ENCODE results near the gene GPATCH2L. TPM values are rescaled to one million over a fixed set of nuclear protein-coding genes. Genes with fewer than 3 reads are reported as not detected.
A peak's percentile ranks its signal among the peaks of the same experiment; 100 is the strongest.

Gene GPATCH2L
- total RNA-seq, 2 donors from 2014 or later = 111 to 116 TPM

DNA sequence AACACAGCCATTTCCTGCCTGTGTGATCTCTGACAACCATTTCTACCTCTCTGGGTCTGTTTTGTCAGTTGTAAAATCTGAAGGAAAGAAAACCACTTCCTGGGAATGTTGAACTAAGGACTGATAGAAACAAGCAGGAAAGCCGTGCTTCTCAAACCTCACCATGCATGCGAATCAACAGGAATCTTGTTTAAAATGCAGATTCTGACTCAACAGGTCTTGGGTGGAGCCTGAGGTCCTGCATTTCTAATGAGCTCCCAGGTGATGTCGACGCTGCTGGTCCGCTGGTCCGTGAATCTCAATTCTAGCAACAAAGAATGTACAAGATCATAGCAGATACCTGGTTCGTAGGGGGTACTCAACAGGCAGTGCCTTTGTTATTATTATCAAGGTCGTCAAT lies 38.0 kb upstream of the GPATCH2L start:
- H3K4me3 ChIP-seq (ENCODE audit: low read length) = no peak overlapping the region
- Mint-ChIP-seq H3K27ac (peak overlapping the region; percentile 80), H3K4me3 (peak overlapping the region; percentile 4), H3K4me1 (peaks cover 25% of the 10 kb centered on the region), H3K27me3 (ENCODE audit: insufficient read depth) (peaks cover 8% of the 10 kb centered on the region), H3K9me3 (peaks cover 2% of the 10 kb centered on the region), H3K36me3 (ENCODE audit: low read depth) (no peaks in the 10 kb centered on the region)
- WGBS, 2 experiments (ENCODE audit: insufficient coverage in 1 of 2, insufficient read length in 1 of 2) = 55 to 67% methylated on average over 8 of the region's 8 CpGs
- H3K9me3 ChIP-seq (ENCODE audit: control insufficient read depth, low read length) = no peaks in the 10 kb centered on the region
- TF ChIP-seq, protein P1, sequence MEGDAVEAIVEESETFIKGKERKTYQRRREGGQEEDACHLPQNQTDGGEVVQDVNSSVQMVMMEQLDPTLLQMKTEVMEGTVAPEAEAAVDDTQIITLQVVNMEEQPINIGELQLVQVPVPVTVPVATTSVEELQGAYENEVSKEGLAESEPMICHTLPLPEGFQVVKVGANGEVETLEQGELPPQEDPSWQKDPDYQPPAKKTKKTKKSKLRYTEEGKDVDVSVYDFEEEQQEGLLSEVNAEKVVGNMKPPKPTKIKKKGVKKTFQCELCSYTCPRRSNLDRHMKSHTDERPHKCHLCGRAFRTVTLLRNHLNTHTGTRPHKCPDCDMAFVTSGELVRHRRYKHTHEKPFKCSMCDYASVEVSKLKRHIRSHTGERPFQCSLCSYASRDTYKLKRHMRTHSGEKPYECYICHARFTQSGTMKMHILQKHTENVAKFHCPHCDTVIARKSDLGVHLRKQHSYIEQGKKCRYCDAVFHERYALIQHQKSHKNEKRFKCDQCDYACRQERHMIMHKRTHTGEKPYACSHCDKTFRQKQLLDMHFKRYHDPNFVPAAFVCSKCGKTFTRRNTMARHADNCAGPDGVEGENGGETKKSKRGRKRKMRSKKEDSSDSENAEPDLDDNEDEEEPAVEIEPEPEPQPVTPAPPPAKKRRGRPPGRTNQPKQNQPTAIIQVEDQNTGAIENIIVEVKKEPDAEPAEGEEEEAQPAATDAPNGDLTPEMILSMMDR (conservative IDR thresholded peaks at IDR 0.05) = no peak
- H3K9ac ChIP-seq (ENCODE audit: extremely low read depth, low read length, poor library complexity, severe bottlenecking) = no peak overlapping the region
- no peak overlapping the region for H3K27ac ChIP-seq (ENCODE audit: low read depth, low read length)
- no peaks in the 10 kb centered on the region for H3K27me3 ChIP-seq (ENCODE audit: control insufficient read depth, insufficient read depth, low read length, poor library complexity, severe bottlenecking)
- DNase-seq = peak; percentile 70
- H3K36me3 ChIP-seq (ENCODE audit: control insufficient read depth, insufficient read depth, low read length) = no peaks in the 10 kb centered on the region
- no peaks in the 10 kb centered on the region for H3K4me1 ChIP-seq (ENCODE audit: control insufficient read depth, insufficient read depth, low read length)

DNA sequence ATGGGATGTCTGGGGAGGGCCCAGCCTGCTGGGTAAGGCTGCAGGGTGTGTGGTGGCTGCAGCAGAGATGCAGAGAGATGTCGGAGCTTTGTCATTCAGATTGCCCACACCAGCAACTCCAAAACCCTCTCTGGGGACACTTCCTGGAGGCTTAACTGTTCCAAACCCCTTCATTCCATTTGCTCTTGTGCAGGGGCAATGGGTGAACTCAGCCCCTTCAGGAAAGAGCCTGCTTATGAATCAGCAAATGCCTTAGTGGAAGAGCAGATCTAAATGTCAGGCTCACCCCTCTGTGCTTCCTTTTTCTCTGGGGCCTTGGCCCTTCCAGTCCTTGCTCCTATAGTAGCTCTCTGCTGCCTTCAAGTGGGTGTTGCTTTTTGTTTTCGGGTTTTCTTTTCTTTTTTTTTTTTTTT lies 36.7 kb upstream of the GPATCH2L start:
- Mint-ChIP-seq H3K36me3 (ENCODE audit: low read depth) (no peaks in the 10 kb centered on the region), H3K4me3 (no peak overlapping the region), H3K4me1 (peaks cover 25% of the 10 kb centered on the region), H3K27ac (no peak overlapping the region), H3K9me3 (no peaks in the 10 kb centered on the region), H3K27me3 (ENCODE audit: insufficient read depth) (peaks cover 8% of the 10 kb centered on the region)
- H3K9me3 ChIP-seq (ENCODE audit: control insufficient read depth, low read length) = no peaks in the 10 kb centered on the region
- no peaks in the 10 kb centered on the region for H3K27me3 ChIP-seq (ENCODE audit: control insufficient read depth, insufficient read depth, low read length, poor library complexity, severe bottlenecking)
- TF ChIP-seq, protein P1 (conservative IDR thresholded peaks at IDR 0.05) = peak; percentile 56
- H3K9ac ChIP-seq (ENCODE audit: extremely low read depth, low read length, poor library complexity, severe bottlenecking) = no peak overlapping the region
- H3K4me3 ChIP-seq (ENCODE audit: low read length) = no peak overlapping the region
- no peaks in the 10 kb centered on the region for H3K36me3 ChIP-seq (ENCODE audit: control insufficient read depth, insufficient read depth, low read length)
- H3K27ac ChIP-seq (ENCODE audit: low read depth, low read length) = no peak overlapping the region
- H3K4me1 ChIP-seq (ENCODE audit: control insufficient read depth, insufficient read depth, low read length) = no peaks in the 10 kb centered on the region
- 88% methylated on average over 1 of the region's 2 CpGs; no CpG with 5 or more reads in 1 of the 2 experiments for WGBS, 2 experiments (ENCODE audit: insufficient coverage in 1 of 2, insufficient read length in 1 of 2)
- peak; percentile 71 for DNase-seq

DNA sequence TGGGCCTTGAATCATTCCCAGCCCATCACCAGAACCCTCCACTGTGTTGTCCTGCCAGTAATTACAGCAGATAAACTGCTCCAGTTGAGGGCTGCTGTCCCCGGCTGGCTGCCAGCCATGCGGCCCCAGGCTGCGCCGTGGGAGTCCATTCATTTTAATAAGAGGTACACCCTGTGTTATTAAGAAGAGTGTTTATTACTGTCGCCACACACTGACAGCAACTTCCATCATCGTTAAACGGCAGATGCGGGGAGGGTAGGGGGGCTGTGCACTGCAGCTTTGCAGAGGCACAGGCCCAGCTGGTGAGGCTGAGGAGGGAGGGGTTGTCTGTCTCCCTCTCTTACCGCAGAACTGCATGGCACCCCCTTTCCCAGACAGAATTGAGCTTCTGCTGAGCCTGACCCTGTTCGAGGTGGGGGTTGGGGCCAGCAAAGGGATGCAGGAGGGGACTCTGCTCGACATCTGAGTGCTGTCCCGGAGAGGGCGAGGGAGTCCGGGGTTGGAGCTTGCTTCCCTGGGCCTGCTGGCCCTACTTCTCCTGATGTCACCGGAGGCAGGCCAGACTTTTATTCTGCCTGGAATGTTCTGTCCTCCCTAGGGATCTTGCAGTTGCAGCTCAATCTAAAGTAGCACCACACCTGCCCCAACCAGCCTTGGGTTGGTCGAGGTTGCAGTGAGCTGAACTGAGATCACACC lies 33.8 kb upstream of the GPATCH2L start:
- H3K27ac ChIP-seq (ENCODE audit: low read depth, low read length) = peak overlapping the region; percentile 38
- H3K4me3 ChIP-seq (ENCODE audit: low read length) = no peak overlapping the region
- no peak for DNase-seq
- peaks cover 22% of the 10 kb centered on the region for H3K4me1 Mint-ChIP-seq
- 79 to 85% methylated on average over 10 to 16 of the region's 16 CpGs for WGBS, 2 experiments (ENCODE audit: insufficient coverage in 1 of 2, insufficient read length in 1 of 2)
- no peak overlapping the region for H3K4me3 Mint-ChIP-seq
- no peaks in the 10 kb centered on the region for H3K36me3 ChIP-seq (ENCODE audit: control insufficient read depth, insufficient read depth, low read length)
- TF ChIP-seq, protein P1 (conservative IDR thresholded peaks at IDR 0.05) = no peak
- no peak overlapping the region for H3K9ac ChIP-seq (ENCODE audit: extremely low read depth, low read length, poor library complexity, severe bottlenecking)
- no peaks in the 10 kb centered on the region for H3K27me3 ChIP-seq (ENCODE audit: control insufficient read depth, insufficient read depth, low read length, poor library complexity, severe bottlenecking)
- H3K27me3 Mint-ChIP-seq (ENCODE audit: insufficient read depth) = peaks cover 5% of the 10 kb centered on the region
- no peaks in the 10 kb centered on the region for H3K9me3 ChIP-seq (ENCODE audit: control insufficient read depth, low read length)
- no peaks in the 10 kb centered on the region for H3K9me3 Mint-ChIP-seq
- no peaks in the 10 kb centered on the region for H3K4me1 ChIP-seq (ENCODE audit: control insufficient read depth, insufficient read depth, low read length)
- H3K36me3 Mint-ChIP-seq (ENCODE audit: low read depth) = no peaks in the 10 kb centered on the region
- H3K27ac Mint-ChIP-seq = no peak overlapping the region

Measured in endodermal cell (in vitro differentiated cells).